H1 (cell line): Measurements from ENCODE around the gene THBS1. TPM values are rescaled to one million over a fixed set of nuclear protein-coding genes. Genes with fewer than 3 reads are reported as not detected.

Experiments used
- CTCF ChIA-PET: fragments of 300-600 bp; sonication (Branson Sonifier 250); formaldehyde crosslinking; loops from one replicate; lab custom pipeline; 2021; ENCODE audit not compliant: partially characterized antibody; lab: Charles Lee
- POLR2A ChIA-PET: fragments of 300-600 bp; sonication (Branson Sonifier 250); formaldehyde crosslinking; loops from one replicate; lab custom pipeline; 2021; ENCODE audit warnings: inconsistent platforms; ENCODE audit not compliant: partially characterized antibody; lab: Charles Lee
- DNase-seq, 2 experiments: peaks; one replicate each; pipeline versions ENCODE4 v3.0.0 to v3.0.0-alpha.2; 2010 to 2022; ENCODE audit warnings: low spot score in 2 of 2, low read depth in 1 of 2, mixed read lengths in 1 of 2
- FAIRE-seq: peaks from 2 replicates; lab custom pipeline; 2011; peaks lifted over from hg19 to GRCh38; lab: Jason Lieb, UNC
- H2AFZ ChIP-seq: 2 replicates; pipeline ENCODE4 v1.8.1; 2012; ENCODE audit warnings: low read length, inconsistent platforms
- H2AK5ac ChIP-seq: 2 replicates; pipeline ENCODE4 v1.6.1; 2013; ENCODE audit warnings: low read depth, low read length
- H2BK120ac ChIP-seq: replicated peaks from 2 replicates; pipeline ENCODE3; 2013; ENCODE audit warnings: low read depth, low read length, inconsistent platforms
- H2BK12ac ChIP-seq: 2 replicates; pipeline ENCODE4 v1.6.1; 2013; ENCODE audit warnings: low read depth, low read length
- H2BK15ac ChIP-seq: 2 replicates; pipeline ENCODE4 v1.6.1; 2013; ENCODE audit warnings: low read length
- H2BK20ac ChIP-seq: 2 replicates; pipeline ENCODE4 v1.6.1; 2013; ENCODE audit warnings: low read length
- H2BK5ac ChIP-seq: 2 replicates; pipeline ENCODE4 v1.6.1; 2013; ENCODE audit warnings: low read depth, low read length
- H3K14ac ChIP-seq: 2 replicates; pipeline ENCODE4 v1.6.1; 2013; ENCODE audit warnings: inconsistent platforms; ENCODE audit not compliant: insufficient read length
- H3K18ac ChIP-seq: 2 replicates; pipeline ENCODE4 v1.6.1; 2013; ENCODE audit warnings: low read length; ENCODE audit errors: extremely low read depth
- H3K23ac ChIP-seq: 2 replicates; pipeline ENCODE4 v1.6.1; 2013; ENCODE audit warnings: inconsistent platforms; ENCODE audit not compliant: insufficient read length
- H3K23me2 ChIP-seq: 2 replicates; pipeline ENCODE4 v1.6.1; 2013; ENCODE audit warnings: low read depth, low read length
- H3K27ac ChIP-seq: 2 replicates; pipeline ENCODE4 v1.6.1; 2011; ENCODE audit warnings: low read depth, low read length, inconsistent platforms
- H3K27me3 ChIP-seq, 4 experiments: replicated peaks in 1 of 4; 1 replicate in 1 of 4; 2 replicates in 3 of 4; pipeline versions ENCODE4 v1.6.1 to v1.8.1; 2011 to 2013; ENCODE audit warnings: low read length in 3 of 4, mild to moderate bottlenecking in 3 of 4, inconsistent platforms in 2 of 4, mixed read lengths in 2 of 4, moderate library complexity in 1 of 4; ENCODE audit not compliant: control insufficient read depth in 3 of 4, insufficient read depth in 3 of 4; ENCODE audit errors: extremely low read depth in 1 of 4
- H3K36me3 ChIP-seq, 4 experiments: 2 replicates each; pipeline versions ENCODE4 v1.6.1 to v1.8.1; 2011 to 2013; ENCODE audit warnings: mild to moderate bottlenecking in 4 of 4, low read length in 3 of 4, moderate library complexity in 2 of 4, control low read depth in 1 of 4, inconsistent platforms in 1 of 4; ENCODE audit not compliant: insufficient read depth in 4 of 4, control insufficient read depth in 2 of 4
- H3K4ac ChIP-seq: replicated peaks from 2 replicates; pipeline ENCODE3; 2013; ENCODE audit warnings: low read length, low read depth, mixed read lengths, inconsistent platforms; ENCODE audit not compliant: insufficient read length
- H3K4me1 ChIP-seq, 4 experiments: replicated peaks in 1 of 4; 1 replicate in 1 of 4; 2 replicates in 3 of 4; pipeline versions ENCODE4 v1.6.1 to v1.8.1; 2011 to 2013; ENCODE audit warnings: low read length in 3 of 4, inconsistent platforms in 2 of 4, mixed read lengths in 1 of 4; ENCODE audit not compliant: insufficient read depth in 4 of 4, control insufficient read depth in 3 of 4
- H3K4me2 ChIP-seq, 2 experiments: 2 replicates each; pipeline versions ENCODE4 v1.6.1 to v1.8.1; 2011 to 2013; ENCODE audit warnings: low read depth in 2 of 2, low read length in 2 of 2, control low read depth in 1 of 2, inconsistent platforms in 1 of 2, mild to moderate bottlenecking in 1 of 2; ENCODE audit not compliant: insufficient read depth in 1 of 2
- H3K4me3 ChIP-seq, 4 experiments: fragments of 200-600, 300-600 bp in 1 of 4; sonication (generic), shearing (Covaris generic), sonication (Bioruptor Twin) in 1 of 4; 2 replicates each; pipeline versions ENCODE4 v1.5.1 to v1.8.1; 2011 to 2016; ENCODE audit warnings: low read length in 4 of 4, low read depth in 3 of 4, control low read depth in 2 of 4, inconsistent platforms in 2 of 4, mild to moderate bottlenecking in 2 of 4, mixed read lengths in 1 of 4, moderate library complexity in 1 of 4; ENCODE audit not compliant: insufficient read depth in 2 of 4; ENCODE audit errors: extremely low read depth in 1 of 4
- H3K56ac ChIP-seq: replicated peaks from 2 replicates; pipeline ENCODE3; 2013; ENCODE audit warnings: low read depth, mild to moderate bottlenecking, mixed read lengths, low read length, inconsistent platforms; ENCODE audit not compliant: insufficient read length
- H3K79me1 ChIP-seq: 2 replicates; pipeline ENCODE4 v1.6.1; 2013; ENCODE audit warnings: low read depth, low read length, control low read depth
- H3K79me2 ChIP-seq, 2 experiments: 2 replicates each; pipeline versions ENCODE4 v1.6.1 to v1.8.1; 2012 to 2013; ENCODE audit warnings: low read length in 2 of 2, mild to moderate bottlenecking in 2 of 2, inconsistent platforms in 1 of 2; ENCODE audit not compliant: insufficient read depth in 2 of 2, control insufficient read depth in 1 of 2
- H3K9ac ChIP-seq, 4 experiments: replicated peaks in 1 of 4; 1 replicate in 1 of 4; 2 replicates in 3 of 4; pipeline versions ENCODE4 v1.6.1 to v1.8.1; 2011 to 2013; ENCODE audit warnings: low read depth in 3 of 4, low read length in 3 of 4, control low read depth in 2 of 4, mild to moderate bottlenecking in 2 of 4, moderate library complexity in 2 of 4, inconsistent platforms in 1 of 4; ENCODE audit errors: extremely low read depth in 1 of 4
- H3K9me3 ChIP-seq, 2 experiments: 2 replicates each; pipeline versions ENCODE4 v1.6.1 to v1.8.1; 2012 to 2013; ENCODE audit warnings: mild to moderate bottlenecking in 2 of 2, moderate library complexity in 2 of 2, control low read depth in 1 of 2, inconsistent platforms in 1 of 2, low read depth in 1 of 2, low read length in 1 of 2, mixed read lengths in 1 of 2; ENCODE audit not compliant: insufficient read depth in 2 of 2
- H4K20me1 ChIP-seq, 2 experiments: replicated peaks in 1 of 2; 2 replicates each; pipeline versions ENCODE3 to v1.8.1; 2011 to 2013; ENCODE audit warnings: inconsistent platforms in 2 of 2, low read length in 2 of 2, mild to moderate bottlenecking in 1 of 2; ENCODE audit not compliant: insufficient read depth in 2 of 2, control insufficient read depth in 1 of 2
- H4K5ac ChIP-seq: 2 replicates; pipeline ENCODE4 v1.6.1; 2013; ENCODE audit warnings: low read length, low read depth, mixed read lengths, inconsistent platforms; ENCODE audit not compliant: insufficient read length
- H4K8ac ChIP-seq: 2 replicates; pipeline ENCODE4 v1.8.0; 2013; ENCODE audit warnings: mild to moderate bottlenecking, moderate library complexity, low read length, inconsistent platforms; ENCODE audit not compliant: insufficient read depth; ENCODE audit errors: extremely low read depth
- H4K91ac ChIP-seq: replicated peaks from 2 replicates; pipeline ENCODE3; 2013; ENCODE audit warnings: low read length, mixed read lengths, inconsistent platforms; ENCODE audit not compliant: insufficient read length
- CBX5 ChIP-seq: fragments of 300-800, 300-1000 bp; sonication (generic); IDR thresholded peaks from 2 replicates; pipeline ENCODE4 v1.7.1; 2016; ENCODE audit warnings: antibody characterized with exemption, low read length, low read depth
- CEBPB ChIP-seq: IDR thresholded peaks from 2 replicates; pipeline ENCODE4 v1.6.1; 2012; ENCODE audit warnings: low read depth, low read length
- EP300 ChIP-seq, 2 experiments: IDR thresholded peaks; 1 replicate in 1 of 2; 2 replicates in 1 of 2; pipeline ENCODE4 v1.6.1; 2011 to 2012; ENCODE audit warnings: low read depth in 2 of 2, low read length in 2 of 2, mild to moderate bottlenecking in 2 of 2, borderline replicate concordance in 1 of 2, inconsistent platforms in 1 of 2, moderate library complexity in 1 of 2
- HDAC6 ChIP-seq: IDR thresholded peaks from one replicate; pipeline ENCODE4 v1.7.1; 2012; ENCODE audit warnings: low read depth, mild to moderate bottlenecking, inconsistent platforms, low read length, moderate library complexity
- RBBP5 ChIP-seq: IDR thresholded peaks from 2 replicates; pipeline ENCODE4 v1.7.1; 2012; ENCODE audit warnings: low read depth, mild to moderate bottlenecking, inconsistent platforms, low read length, moderate library complexity, borderline replicate concordance
- SIRT6 ChIP-seq: IDR thresholded peaks from one replicate; pipeline ENCODE4 v1.7.1; 2012; ENCODE audit warnings: low read length, inconsistent platforms
- SIX5 ChIP-seq: IDR thresholded peaks from 2 replicates; pipeline ENCODE4 v1.6.1; 2011; ENCODE audit warnings: mild to moderate bottlenecking, low read depth, low read length
- TAF1 ChIP-seq: IDR thresholded peaks from 2 replicates; pipeline ENCODE4 v1.6.1; 2011; ENCODE audit warnings: mild to moderate bottlenecking, low read depth, low read length
- TBP ChIP-seq: IDR thresholded peaks from 2 replicates; pipeline ENCODE4 v1.6.1; 2011; ENCODE audit warnings: low read depth, low read length, improper control_type of control experiment
- WGBS, 2 experiments: shearing (Covaris generic) in 1 of 2; methylation state at CpG; one replicate each; pipeline versions ENCODE4 v1.1.6 to v1.1.7; 2013 to 2015; ENCODE audit warnings: low lambda C conversion rate in 2 of 2, mixed read lengths in 2 of 2, inconsistent platforms in 1 of 2, low coverage in 1 of 2, missing lambda C conversion rate in 1 of 2; ENCODE audit not compliant: insufficient replicate concordance in 2 of 2, insufficient coverage in 1 of 2, insufficient read length in 1 of 2; ENCODE audit errors: extremely low coverage in 1 of 2, missing lambda C conversion rate in 1 of 2; 5-methylcytosine and 5-hydroxymethylcytosine counted together
- polyA plus RNA-seq, 7 experiments: library from polyadenylated mRNA; depleted of rRNA in 3 of 7; stranded (reverse) in 5 of 7; unstranded in 2 of 7; fragments of >200 nt in 5 of 7; fragments of 200-250 nt in 2 of 7; gene quantifications; 1 replicate in 5 of 7; 2 replicates in 1 of 7; 4 replicates in 1 of 7; pipeline versions ENCODE4 v1.2.1 to v1.2.3, GENCODE V29; 2011 to 2013; ENCODE audit warnings: missing spikeins in 2 of 7, mixed read lengths in 2 of 7
- total RNA-seq: library from RNA; stranded (reverse); fragmentation: NEBNext Ultra II Directional; extraction: Animal tissue kit (Norgen Biotek cat#: 25700); gene quantifications from 2 replicates; pipeline ENCODE4 v1.2.1, GENCODE V29; 2021

The THBS1 gene
- total and polyA plus RNA-seq, 2 of the 8 experiments (the other 6 are each of a cell fraction or from before 2014, with no cell fraction given), result 10.3 to 63.3 TPM

DNA sequence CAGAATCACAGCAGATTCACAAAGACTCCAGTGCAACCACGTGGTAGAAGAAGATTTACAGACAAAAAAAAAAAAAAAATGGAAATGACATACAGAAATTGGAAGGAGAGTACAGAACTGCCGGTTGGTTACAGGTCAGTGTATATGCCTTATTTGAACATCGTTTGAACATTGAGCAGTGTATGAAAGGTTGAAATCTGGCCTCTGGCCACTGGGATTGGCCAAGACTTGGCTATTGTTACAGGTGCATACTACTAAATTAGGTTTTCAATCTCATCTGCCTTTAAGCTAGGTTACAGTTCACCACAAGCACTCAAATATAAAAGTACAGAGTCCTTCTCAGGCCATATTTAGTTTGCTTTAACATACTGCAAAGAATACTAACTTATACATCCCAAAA is 59.8 kb downstream of the THBS1 start:
- Histone ChIP-seq H3K14ac (no peak overlapping the region), H2BK20ac (no peak overlapping the region), H3K79me2 (no peaks in the 10 kb centered on the region), H2BK5ac (no peak overlapping the region), H3K9me3 (no peaks in the 10 kb centered on the region), H3K27me3 (no peaks in the 10 kb centered on the region), H3K23ac (no peak overlapping the region), H2BK12ac (no peak overlapping the region), H3K56ac (no peak overlapping the region), H4K5ac (no peak overlapping the region), H4K8ac (no peak overlapping the region), H3K36me3 (no peaks in the 10 kb centered on the region), H3K23me2 (no peaks in the 10 kb centered on the region), H2AFZ (no peak overlapping the region), H4K91ac (no peak overlapping the region), H2AK5ac (no peak overlapping the region), H4K20me1 (no peaks in the 10 kb centered on the region), H3K4me1 (peaks cover 0 to 7% (median 3%) of the 10 kb centered on the region in 4 experiments; a peak in 4 of 7 replicates), H3K4me3 (no peak overlapping the region), H3K4ac (no peak overlapping the region), H3K27ac (no peak overlapping the region), H3K18ac (no peak overlapping the region), H3K79me1 (no peaks in the 10 kb centered on the region), H2BK15ac (no peak overlapping the region), H3K9ac (no peak overlapping the region), H3K4me2 (no peak overlapping the region), H2BK120ac (no peak overlapping the region)
- ChIA-PET POLR2A (interaction anchor here (1.0 kb wide), 1 partner anchor 60 kb away, joined by 3 read pairs; the partner anchor contains the start of gene THBS1), CTCF (interaction anchor here (0.6 to 1.1 kb wide), 5 partner anchors 30 to 564 kb away, joined by 3 to 4 read pairs (median 3); no protein-coding TSS in a partner anchor)
- WGBS, 2 experiments, result 87% methylated on average over 3 of the region's 3 CpGs; no CpG with 5 or more reads in 1 of the 2 experiments
- no peak for FAIRE-seq
- no peak for TF ChIP-seq TBP
- no peak for TF ChIP-seq EP300 (IDR thresholded peaks at IDR 0.05; ENCODE audit: borderline replicate concordance in 1 of 2, low read depth in 2 of 2, low read length in 2 of 2)
- TF ChIP-seq CBX5, result no peak
- TF ChIP-seq CEBPB, result no peak
- TF ChIP-seq SIX5, result no peak
- no peak for TF ChIP-seq HDAC6
- no peak for TF ChIP-seq TAF1
- no peak for TF ChIP-seq RBBP5
- TF ChIP-seq SIRT6, result no peak
- DNase-seq, result no peak
